H1 (cell line): ENCODE results near the gene PPP1R14C. TPM values are rescaled to one million over a fixed set of nuclear protein-coding genes. Genes with fewer than 3 reads are reported as not detected.

Experiments used
- RAD21 ChIP-seq, 2 experiments: IDR thresholded peaks in 1 of 2; conservative IDR thresholded peaks in 1 of 2; 2 replicates each; pipeline ENCODE4 v1.6.1; 2011; ENCODE audit warnings: low read depth in 2 of 2, low read length in 2 of 2, improper control_type of control experiment in 1 of 2, inconsistent platforms in 1 of 2, mild to moderate bottlenecking in 1 of 2, moderate library complexity in 1 of 2
- polyA plus RNA-seq, 7 experiments: library from polyadenylated mRNA; depleted of rRNA in 3 of 7; stranded (reverse) in 5 of 7; unstranded in 2 of 7; fragments of >200 nt in 5 of 7; fragments of 200-250 nt in 2 of 7; gene quantifications; 1 replicate in 5 of 7; 2 replicates in 1 of 7; 4 replicates in 1 of 7; pipeline versions ENCODE4 v1.2.1 to v1.2.3, GENCODE V29; 2011 to 2013; ENCODE audit warnings: missing spikeins in 2 of 7, mixed read lengths in 2 of 7
- total RNA-seq: library from RNA; stranded (reverse); fragmentation: NEBNext Ultra II Directional; extraction: Animal tissue kit (Norgen Biotek cat#: 25700); gene quantifications from 2 replicates; pipeline ENCODE4 v1.2.1, GENCODE V29; 2021

PPP1R14C gene
- total and polyA plus RNA-seq, 2 of the 8 experiments (the other 6 are each of a cell fraction or from before 2014, with no cell fraction given): 0.30 to 0.61 TPM

DNA sequence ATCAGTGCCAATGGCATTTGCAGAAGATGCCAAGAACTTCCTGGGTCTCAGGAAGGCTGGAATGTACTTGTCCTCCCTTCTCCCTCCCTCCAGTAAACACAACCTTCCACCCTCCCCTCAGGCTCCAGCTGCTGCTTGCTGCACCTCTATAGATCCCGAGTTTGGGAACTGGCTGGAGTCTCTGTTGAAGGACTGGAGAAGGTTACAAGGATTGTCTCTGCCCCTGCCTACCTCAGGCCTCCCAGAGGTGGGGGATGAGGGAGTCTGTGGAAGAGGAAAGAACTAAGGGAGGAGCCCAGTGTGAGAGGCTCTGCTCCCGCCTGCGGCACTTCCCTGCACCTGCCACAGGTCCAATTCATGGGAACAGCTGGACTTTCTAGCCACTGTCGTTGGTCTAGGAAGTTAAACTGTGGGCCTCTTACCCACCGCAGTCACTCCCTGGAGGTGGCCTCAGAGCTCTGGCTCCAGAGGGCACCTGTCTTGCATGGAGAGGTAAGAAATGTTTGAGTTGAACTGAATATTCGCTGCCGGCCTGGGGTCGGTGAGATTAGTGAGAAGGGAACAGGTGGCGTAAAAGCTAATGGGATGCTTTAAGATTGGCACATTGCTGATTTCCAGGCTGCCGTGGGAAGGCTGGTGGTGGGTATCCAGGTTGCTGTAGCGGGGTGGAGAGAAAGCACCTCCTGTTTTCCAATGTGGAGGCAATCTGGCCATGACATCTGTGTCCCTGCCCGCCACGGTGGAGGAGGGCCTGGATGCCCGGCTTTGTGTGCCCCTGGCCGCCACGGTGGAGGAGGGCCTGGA lies 54.3 kb downstream of the PPP1R14C start (continued):
- TF ChIP-seq RAD21 (IDR thresholded peaks at IDR 0.05 in 1 of 2, conservative IDR thresholded peaks at IDR 0.05 in 1 of 2; ENCODE audit: low read depth in 2 of 2, low read length in 2 of 2): no peak
